NCI-H748 treated with DMSO at 0.1 percent for 48 hours (cell line): ENCODE data around the gene DNAJC2.
A peak's percentile ranks its signal among the peaks of the same experiment; 100 is the strongest.

Experiments
- DNase-seq: peaks from one replicate; lab custom pipeline; 2025; lab: John Stamatoyannopoulos, UW

Gene DNAJC2, protein sequence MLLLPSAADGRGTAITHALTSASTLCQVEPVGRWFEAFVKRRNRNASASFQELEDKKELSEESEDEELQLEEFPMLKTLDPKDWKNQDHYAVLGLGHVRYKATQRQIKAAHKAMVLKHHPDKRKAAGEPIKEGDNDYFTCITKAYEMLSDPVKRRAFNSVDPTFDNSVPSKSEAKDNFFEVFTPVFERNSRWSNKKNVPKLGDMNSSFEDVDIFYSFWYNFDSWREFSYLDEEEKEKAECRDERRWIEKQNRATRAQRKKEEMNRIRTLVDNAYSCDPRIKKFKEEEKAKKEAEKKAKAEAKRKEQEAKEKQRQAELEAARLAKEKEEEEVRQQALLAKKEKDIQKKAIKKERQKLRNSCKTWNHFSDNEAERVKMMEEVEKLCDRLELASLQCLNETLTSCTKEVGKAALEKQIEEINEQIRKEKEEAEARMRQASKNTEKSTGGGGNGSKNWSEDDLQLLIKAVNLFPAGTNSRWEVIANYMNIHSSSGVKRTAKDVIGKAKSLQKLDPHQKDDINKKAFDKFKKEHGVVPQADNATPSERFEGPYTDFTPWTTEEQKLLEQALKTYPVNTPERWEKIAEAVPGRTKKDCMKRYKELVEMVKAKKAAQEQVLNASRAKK

DNA sequence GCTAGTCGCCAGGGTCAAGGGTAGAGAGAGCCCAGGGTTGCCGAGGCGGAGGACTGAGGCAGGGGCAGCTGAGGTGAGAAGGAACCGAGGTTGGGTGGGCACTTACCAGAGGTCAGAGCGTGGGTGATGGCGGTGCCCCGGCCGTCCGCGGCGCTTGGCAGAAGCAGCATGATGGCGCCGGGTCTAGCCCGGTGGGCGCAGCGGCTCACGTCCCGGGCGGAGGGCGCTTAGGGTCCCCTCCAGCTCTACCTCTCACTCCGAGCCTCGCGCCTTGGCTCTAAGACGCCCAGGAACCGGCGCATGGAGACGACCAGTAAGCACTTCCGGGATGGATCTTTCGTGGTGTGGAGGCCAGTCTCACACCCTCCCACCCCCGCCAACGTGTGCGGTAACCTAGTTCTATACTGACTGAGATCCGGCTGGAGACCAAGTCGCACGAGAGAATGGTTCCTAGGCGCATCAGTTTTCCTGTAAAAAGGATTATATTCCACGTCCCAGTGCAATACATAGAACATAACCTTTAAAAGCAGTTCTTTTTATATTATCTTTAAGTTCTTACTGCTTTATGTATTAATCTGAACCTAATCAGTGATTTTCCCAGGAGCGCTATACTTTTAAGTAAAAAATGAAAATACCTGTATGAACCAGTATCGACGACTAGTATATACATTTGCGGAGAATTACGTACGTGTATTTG is at the start of gene DNAJC2:
DNAJC2 (minus strand) TSS at position 315 of the 697 bp plus-strand sequence; CDS start at position 170, 145 bp downstream.
- peak; percentile 70 for DNase-seq

DNA sequence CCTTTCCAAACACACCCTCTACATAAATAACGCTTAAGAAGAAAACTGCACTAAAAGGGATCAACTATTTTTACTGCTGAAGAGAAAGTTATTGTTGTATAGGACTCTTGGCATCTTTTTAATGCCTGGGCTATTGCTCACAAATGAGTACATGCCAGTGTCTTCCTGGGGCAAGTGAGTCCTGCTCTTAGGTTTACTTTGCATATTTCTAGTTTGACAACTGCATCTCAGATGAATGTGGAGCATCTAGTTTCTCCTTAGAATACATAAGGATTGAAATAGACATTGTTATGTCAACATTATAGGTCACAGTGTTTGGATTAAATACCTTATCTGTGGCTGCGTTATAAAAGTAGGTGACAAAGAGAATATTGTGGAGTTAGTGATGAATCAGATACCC is 47.4 kb upstream of the DNAJC2 start:
- no peak for DNase-seq

DNA sequence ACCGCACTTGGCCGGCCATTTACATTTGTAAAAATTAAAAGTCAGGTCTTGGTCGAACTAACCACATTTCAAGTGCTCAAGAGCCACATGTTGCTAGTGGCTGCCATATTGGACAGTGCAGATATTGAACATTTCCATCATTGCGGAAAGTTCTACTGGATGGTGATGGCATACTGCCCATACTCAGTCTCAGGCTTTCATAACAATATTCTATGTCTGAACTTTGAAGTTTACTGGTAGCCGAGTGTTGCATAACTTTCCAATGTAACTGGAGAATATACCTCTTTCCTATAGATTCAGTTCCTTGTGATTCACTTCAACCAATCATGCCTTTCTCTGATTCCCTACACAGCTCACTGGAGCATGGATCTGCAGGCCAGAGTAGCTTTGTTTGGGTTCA is 46.6 kb upstream of the DNAJC2 start:
- no peak for DNase-seq

DNA sequence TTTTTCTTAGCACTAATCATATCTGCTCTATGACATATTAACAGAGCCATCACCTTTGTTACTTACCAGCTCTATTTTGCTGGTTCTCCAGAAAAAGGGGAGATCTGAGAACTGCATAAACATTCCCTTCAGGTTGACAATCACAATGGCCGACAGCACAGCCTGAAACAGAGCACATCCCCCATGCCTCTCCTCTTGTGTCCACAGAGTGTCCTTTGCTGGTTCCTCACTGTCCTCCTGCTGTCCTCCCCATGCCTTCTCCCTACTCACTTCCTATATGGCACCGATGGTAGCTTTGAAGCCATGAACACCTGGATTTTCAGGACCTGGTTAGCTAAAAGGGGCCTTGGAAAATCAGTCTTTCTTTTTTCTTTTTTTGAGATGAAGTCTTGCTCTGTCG is 44.7 kb upstream of the DNAJC2 start:
- no peak for DNase-seq

DNA sequence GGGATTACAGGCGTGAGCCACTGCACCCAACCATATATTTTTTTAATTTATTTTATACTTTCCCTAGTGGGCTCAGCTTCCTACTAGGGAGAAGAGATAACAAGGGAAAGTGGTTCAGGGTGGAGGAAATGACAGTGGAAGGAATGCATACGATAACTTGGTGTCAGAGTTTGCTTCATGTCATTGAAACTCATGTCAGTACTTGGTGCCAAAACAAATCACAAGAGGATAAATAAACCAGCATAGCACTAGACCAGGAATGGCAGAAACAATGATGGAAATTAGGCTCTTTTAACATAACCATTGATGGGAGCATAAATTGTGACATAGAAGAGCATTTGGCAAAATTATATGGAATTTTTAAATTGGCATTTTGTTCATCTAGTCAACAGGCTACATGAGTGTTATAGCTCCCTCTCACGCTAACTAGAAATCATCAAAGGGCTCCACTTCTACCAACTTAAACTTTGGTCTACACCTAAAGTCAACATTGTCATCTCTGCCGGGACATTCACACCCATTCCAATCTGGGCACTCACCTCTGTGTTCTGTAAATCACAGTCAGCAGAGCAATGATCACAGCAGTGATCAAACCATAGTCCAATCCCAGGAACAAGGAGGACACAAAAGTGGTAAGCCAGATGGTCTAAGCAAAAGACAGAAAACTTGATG is 44.0 kb upstream of the DNAJC2 start:
- DNase-seq, result no peak

DNA sequence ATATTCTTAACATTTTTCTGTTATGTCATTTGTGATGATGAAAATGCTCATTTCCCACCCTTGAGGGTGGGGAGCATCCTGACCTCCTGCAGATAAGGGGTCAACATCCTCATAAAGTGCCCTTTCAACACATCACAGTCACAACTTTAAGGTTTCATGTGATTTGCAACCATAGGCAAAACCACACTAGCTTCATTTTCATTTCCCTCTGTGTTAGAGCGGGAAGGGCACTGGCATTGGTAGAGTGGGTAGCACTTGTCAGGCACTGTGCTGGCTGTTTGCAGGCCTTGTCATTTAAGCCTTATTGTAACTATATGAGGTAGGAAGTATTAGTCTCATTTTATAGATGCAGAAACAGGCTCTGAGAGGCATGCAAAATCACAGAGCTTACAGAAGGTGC is 42.7 kb upstream of the DNAJC2 start:
- DNase-seq, result no peak

DNA sequence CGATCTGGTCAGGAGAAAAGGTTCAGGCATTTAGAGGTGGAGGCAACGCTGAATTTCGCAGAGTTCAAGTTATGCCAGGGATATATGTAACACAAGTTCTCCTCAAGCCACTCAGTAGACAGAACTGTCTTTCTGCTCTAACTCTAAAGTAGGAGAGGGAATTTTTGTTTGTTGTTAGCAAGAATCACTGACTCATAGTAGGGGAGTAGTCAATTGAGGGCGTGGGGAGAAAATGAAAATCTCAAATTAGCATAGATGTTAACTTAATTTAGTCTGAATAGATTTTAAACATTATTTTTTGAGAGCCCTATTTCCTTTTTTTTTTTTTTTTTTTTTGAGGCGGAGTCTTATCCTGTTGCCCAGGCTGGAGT is 37.5 kb upstream of the DNAJC2 start:
- no peak for DNase-seq

DNA sequence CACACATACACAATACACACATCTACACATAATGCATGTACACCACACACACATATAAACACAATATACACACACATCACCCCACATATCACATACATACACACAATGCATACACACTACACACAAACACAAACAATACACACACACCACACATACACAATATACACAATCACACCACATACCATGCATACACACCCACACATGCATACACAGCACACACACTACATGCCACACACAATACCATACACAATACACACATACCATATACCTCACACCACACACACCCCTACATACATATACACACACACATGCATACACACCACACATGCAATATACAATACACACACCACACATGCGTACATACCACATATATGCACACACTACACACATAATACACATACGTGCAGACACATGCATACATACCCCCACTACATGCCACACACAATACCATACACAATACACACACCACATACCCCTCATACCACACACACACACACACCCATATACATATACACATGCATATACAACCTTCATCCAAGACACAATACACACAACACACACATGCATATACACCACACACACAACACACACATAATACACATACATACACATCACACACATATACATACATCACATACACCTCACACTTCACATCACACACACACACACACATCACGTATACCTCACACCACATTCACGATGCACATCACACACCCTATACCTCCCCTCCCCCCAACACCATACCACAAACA is 36.9 kb upstream of the DNAJC2 start:
- DNase-seq, result no peak

DNA sequence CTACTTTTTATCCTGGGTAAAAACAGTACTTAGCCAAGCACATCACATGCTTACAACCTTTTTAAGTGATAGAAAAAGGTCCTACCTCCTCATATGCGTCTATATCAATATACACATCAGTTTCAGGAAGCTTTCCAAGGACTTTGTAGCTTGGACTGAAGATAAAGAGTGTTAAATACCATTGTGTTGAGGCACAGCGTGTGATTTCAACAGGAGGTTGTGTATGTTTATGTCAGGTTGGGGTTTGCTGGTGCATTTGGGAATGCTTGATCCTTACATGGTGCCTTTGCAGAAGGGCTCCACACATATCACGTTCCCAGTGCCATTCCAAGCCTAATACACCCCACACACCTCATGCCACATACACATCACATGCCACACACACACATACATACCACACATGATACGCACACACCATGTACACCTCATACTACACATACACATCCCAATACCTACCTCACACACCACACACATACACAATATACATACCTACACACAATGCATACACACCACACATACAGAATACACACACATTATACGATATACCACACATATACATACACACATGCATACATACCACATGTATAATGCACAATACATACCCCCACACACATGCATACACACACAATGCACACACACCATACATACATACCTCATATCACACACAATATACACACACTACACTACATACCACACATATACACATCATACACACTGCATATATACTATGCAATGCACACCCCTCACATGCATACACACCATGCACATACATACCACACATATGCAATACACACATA is 36.0 kb upstream of the DNAJC2 start:
- DNase-seq, result no peak

DNA sequence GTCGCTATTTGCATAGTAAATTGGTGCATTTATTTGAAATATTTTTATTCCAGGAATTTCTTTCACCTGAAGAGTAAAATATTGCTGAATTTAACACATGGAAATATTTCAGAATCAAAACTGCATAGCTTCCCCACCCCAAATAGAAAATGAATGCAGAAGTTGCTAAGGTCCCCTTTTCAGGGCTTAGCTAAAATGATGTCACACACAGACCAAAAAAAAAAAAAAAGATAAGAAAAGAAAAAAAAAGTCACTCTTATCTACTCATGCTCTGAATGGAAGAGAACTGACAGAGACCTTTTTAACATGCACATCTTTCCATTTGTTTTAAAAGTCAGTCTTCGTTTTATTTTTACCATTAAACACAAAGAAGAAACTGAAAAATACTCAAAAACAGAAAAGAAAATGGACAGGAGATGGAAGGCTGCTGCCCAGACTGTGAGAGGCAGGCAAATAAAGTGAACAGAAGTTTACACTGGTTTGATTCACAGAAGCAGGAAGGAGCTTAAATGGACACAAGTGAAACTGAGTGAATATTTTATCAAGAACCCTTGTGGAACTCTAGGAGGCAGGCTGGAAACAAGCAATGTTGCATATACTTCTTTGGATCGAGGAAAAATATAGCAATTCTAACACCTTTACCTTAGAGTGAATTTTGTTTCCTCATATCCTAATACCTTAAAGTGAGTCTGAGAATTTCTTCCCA is 34.9 kb upstream of the DNAJC2 start:
- no peak for DNase-seq

DNA sequence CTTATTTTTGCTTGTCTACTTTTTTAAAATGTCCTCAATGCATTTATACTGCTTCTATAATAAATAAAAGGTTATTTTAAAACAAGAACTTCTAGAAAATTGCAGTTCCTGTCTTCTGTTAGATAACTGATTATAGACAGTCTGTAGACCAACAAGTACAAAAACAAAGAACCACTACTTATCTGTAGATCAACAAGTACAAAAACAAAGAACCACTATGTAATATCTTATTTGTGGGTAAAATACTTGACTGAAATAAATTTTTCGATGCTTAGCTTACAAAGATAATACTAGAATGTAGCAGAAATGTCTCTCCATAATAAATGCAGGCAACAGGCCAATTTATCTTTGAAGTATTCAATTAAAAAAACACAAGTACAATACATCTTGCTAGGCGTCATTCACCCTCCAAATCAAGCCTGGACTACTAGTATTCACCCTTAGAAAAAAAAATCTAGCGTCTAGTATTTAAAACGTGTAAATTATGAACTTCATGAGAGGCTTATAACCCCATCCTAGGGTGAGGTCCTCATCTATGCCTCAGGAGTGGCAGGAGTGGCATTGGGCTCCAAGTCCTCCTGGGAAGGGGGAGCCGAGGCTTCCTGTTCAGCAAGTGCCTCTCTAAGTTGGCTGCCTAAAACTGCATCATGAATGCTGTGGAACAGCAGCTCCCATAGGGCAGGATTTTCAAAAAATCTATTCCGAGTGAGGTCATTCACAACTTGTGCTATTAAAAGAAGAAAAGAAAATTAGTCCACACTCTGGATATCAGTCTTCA is 29.5 kb upstream of the DNAJC2 start:
- no peak for DNase-seq

DNA sequence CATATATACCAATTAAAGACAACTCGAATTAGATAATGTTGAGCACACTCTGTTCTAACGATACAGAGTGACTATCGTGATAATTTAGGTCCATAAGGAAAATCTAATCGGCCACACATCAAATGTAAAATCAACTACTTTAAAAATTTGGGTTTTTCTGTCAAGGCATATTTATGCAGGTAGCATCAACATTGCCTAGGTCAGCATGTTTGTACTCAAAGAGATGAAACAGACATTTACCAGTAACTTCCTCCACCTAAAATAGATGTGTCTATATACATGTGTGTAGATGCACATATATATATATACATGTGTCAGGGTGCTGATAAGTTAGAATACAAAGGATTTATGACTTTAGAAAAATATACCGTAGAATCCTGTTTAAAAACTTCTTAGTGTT is 24.9 kb upstream of the DNAJC2 start:
- DNase-seq, result no peak

DNA sequence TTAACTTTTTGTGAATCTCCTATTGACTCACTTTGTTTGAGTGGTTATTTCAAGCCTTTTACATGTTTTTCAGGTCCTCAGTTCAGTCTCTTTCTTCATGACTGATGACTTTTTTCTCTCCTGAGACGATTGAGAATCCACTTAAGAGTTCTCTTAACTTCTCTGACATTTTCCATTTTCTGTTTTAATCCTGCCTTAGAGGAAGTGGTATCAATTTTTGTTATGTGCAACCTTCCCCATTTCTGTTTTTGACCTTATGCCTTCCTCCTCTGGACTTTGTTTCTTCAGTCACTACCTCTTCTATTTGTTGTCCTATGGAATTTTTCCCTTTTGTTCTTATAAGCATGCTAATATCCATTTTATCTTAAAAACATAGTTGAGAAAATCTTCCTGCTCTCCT is 5.2 kb upstream of the DNAJC2 start:
- DNase-seq, result no peak

DNA sequence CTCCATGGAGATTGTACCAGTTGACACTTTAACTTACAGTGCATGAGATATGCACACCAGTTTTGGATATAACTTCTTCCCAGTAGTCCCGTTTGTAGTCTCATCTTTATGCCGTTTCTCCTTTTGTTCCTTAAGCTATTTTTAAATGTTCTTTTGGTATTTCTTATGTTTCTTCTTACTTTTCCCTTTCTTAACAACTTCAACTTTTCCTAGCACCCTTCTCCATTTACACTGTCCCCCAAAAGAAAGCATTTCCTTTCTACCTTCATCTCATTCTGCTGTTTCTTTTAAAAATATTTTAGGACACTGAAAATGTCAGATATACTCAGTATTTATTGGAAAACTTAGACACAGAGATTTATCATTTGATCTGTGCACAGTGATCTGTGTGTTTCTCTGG is 4.4 kb upstream of the DNAJC2 start:
- no peak for DNase-seq

DNA sequence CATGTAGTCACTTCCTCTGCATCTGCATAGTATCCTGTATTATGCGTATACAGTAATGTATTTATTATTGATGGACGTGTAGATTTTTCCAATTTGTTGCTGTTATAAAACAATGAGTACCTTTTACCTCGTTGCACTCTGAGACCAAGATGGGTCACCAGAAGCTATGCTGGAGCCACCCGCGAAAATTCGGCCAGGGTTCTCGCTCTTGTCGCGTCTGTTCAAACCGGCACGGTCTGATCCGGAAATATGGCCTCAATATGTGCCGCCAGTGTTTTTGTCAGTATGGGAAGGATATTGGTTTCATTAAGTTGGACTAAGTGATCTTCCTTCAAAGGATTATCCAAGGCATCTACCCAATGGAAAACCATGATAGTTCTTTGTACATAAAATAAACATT is 3.9 kb upstream of the DNAJC2 start:
- no peak for DNase-seq

DNA sequence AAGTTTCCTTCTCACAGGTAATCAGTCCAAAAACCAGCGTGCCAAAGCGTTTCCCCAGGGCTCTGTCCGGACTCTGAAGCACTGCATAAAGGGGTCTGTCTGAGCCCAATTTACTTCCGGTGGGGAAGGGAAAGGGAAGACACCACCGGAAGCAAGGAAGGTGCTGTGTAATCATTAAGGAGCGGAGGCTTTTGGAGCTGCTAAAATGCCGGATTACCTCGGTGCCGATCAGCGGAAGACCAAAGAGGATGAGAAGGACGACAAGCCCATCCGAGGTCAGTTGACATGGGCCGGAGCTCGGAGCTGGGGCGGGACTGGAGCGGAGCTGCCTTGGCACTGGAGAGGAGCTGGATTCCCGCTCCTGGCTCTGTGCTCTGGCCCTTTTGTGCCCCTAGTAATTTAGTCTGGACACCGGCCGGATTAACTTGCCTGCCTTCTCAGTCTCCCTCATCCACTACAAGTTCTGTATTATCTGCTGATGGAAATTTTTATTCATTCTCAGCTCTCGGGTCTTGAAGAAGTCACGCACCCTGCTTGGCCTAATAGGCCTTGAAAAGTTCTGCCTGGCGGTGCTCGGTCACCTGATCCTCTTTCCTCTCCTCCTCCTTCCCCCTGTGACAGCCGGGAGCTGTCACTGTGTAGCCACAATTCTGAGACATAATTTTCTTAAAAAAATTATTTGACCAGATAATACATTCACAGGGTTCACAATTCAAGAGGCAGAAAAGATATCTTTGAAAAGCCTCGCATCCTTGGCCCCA is 3.1 kb upstream of the DNAJC2 start, which contains the start of gene PSMC2:
PSMC2 (plus strand) TSS at position 137 of the 761 bp plus-strand sequence; CDS start at position 206, 69 bp downstream.
- peak; percentile 75 for DNase-seq

DNA sequence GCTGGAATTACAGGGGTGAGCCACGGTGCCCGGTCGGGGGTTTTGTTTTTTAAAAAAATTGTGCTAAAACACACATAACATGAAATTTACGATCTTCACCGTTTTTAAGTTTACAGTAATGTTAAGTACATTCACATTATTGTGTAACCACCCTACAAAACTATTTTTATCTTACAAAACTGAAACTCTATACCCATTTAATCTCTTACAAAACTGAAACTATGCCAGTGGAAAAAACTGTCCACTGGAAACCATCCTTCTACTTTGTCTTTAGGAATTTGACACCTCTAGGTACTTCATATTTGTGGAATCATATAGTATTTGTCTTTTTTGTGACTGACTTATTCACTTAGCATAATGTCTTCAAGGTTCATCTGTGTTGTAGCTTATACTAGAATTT is 1.8 kb upstream of the DNAJC2 start:
- DNase-seq, result no peak

DNA sequence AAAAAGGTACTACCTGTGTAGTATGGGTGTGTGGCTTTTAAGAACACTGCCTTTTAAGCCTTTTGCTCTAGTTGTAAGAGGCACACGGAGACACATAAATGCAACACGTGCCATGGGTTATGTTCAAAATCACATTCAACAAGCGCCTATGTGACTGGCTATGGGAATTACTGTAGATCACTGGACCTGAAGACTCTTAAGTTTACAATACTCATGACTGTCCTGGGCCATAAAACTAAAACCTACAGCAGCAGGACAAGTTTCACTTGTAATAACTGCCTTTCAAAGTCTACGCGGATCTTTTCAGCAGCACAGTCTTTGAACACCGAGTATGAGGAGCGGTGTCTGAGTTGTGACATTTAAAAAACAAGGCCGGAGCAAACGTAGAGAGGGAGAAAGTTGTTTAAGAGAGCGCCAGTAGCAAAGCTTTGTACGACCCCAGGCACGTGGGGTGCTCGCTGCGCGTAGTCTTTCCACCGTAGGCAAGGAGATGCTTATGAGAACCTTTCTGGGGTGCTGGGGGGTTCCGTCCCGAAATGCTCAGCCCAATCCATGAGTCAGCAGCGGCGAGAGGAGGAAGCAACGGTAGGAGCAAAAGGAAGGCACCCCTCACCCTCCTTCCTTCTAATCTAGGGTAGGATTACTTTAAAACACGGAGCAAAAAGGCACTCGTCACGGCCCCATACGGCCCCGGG is 662 bp downstream of the DNAJC2 start:
- DNase-seq, result no peak
